Neutrophil (primary cell): Measurements from ENCODE around the gene SSR2.
A peak's percentile ranks its signal among the peaks of the same experiment; 100 is the strongest.

Experiments used
- H3K27ac ChIP-seq: fragments of 200-600 bp; sonication (generic); 2 replicates; pipeline ENCODE4 v1.5.1; 2016; ENCODE audit warnings: mild to moderate bottlenecking, moderate library complexity
- H3K27me3 ChIP-seq: fragments of 200-600 bp; sonication (generic); 2 replicates; pipeline ENCODE4 v1.6.0; 2016; ENCODE audit warnings: mild to moderate bottlenecking
- H3K36me3 ChIP-seq: fragments of 200-600 bp; sonication (generic); 2 replicates; pipeline ENCODE4 v1.5.1; 2017
- H3K4me1 ChIP-seq, 2 experiments: fragments of 200-600 bp in 1 of 2; sonication (generic) in 1 of 2; 1 replicate in 1 of 2; 2 replicates in 1 of 2; pipeline versions ENCODE4 v1.5.1 to v1.6.1; 2013 to 2016; ENCODE audit warnings: low read depth in 1 of 2, low read length in 1 of 2, mild to moderate bottlenecking in 1 of 2, moderate library complexity in 1 of 2; ENCODE audit not compliant: control insufficient read depth in 1 of 2, insufficient read depth in 1 of 2
- H3K4me3 ChIP-seq, 2 experiments: fragments of 200-600 bp in 1 of 2; sonication (generic) in 1 of 2; 1 replicate in 1 of 2; 2 replicates in 1 of 2; pipeline ENCODE4 v1.5.1; 2013 to 2016; ENCODE audit warnings: low read depth in 1 of 2, low read length in 1 of 2, mild to moderate bottlenecking in 1 of 2, moderate library complexity in 1 of 2
- H3K9me3 ChIP-seq: fragments of 200-600 bp; sonication (generic); 2 replicates; pipeline ENCODE4 v1.5.1; 2016
- TF ChIP-seq, protein P1 (sequence below): fragments of 200-600 bp; sonication (generic); IDR thresholded peaks from 2 replicates; pipeline ENCODE4 v1.5.1; 2016; ENCODE audit warnings: antibody characterized with exemption

SSR2 gene

DNA sequence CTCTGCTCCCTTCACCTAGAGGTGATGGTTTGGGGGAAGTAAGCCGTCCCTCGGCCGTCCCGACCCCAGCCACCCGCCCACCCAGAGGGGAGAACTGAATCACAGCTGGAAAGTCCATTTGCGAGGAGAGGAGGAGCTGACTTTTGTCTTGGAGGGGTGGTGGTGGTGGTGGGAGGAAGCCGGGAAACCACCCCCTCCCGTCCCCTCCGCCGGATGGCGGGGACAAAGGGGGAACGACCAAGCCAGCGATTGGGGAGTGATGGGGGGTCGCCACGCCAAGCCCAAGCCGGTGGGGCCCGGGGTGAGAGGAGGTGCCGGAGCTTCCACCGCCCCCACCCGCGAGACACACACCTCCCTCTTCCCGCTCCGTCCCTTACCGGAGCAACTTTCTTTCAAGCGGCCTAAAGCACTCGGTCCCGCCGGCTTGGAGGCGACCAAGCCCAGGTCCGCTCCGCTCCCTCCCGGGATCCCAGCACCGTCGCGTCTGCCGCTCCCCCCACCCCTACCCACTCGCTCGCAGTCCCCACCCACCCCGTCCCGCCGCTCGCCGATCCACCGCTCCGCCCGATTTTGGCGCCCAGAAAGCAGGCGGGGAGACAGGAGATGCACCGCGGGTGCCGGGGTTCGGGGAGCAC is 42.9 kb downstream of the SSR2 start:
- no peaks in the 10 kb centered on the region for H3K27me3 ChIP-seq
- H3K27ac ChIP-seq, result peak overlapping the region; percentile 97
- H3K9me3 ChIP-seq, result no peaks in the 10 kb centered on the region
- H3K4me3 ChIP-seq, result peak overlapping the region; percentile 81 to 84
- H3K36me3 ChIP-seq, result no peaks in the 10 kb centered on the region
- H3K4me1 ChIP-seq, result peaks cover 70 to 86% of the 10 kb centered on the region in 2 experiments
- TF ChIP-seq, protein P1, sequence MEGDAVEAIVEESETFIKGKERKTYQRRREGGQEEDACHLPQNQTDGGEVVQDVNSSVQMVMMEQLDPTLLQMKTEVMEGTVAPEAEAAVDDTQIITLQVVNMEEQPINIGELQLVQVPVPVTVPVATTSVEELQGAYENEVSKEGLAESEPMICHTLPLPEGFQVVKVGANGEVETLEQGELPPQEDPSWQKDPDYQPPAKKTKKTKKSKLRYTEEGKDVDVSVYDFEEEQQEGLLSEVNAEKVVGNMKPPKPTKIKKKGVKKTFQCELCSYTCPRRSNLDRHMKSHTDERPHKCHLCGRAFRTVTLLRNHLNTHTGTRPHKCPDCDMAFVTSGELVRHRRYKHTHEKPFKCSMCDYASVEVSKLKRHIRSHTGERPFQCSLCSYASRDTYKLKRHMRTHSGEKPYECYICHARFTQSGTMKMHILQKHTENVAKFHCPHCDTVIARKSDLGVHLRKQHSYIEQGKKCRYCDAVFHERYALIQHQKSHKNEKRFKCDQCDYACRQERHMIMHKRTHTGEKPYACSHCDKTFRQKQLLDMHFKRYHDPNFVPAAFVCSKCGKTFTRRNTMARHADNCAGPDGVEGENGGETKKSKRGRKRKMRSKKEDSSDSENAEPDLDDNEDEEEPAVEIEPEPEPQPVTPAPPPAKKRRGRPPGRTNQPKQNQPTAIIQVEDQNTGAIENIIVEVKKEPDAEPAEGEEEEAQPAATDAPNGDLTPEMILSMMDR, result no peak

DNA sequence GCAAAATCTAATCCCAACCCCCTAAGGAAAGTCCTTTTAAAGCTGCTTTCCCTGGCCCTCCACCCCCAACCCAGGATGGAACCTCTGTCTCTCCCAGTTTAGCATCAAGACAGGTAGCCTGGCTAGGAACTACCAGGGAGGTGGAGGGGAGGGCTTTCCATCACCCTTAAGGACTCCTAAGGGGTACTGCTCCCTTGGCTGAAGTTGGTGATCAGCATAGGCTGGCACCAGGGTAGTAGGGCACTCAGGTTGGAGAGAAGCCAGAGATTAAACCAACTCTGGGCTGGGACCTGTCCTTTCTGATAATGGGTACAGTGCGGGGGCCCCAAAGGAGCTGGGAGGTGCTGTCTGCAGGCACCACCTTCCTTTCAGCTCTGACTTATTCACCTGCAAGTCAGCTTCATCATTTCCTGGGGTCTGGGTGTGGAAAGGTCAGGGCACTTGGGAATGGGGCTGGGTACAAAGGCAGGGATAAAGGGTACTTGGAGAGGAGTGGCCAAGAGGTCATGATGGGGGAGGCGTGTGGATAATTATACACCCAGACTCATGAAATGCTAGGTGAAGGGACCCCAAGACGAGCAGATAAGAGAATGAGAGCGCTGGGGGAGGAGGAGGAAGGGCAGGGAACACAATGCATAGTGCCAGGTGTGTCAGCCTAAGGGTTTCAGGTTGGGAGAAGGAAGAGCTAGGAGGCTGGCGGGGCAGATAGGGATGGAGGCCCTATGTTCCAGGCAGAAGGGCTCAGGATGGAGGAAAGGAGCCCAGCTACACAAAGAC is 43.6 kb downstream of the SSR2 start:
- peaks cover 70 to 87% of the 10 kb centered on the region in 2 experiments for H3K4me1 ChIP-seq
- H3K27ac ChIP-seq, result peak overlapping the region; percentile 97
- no peaks in the 10 kb centered on the region for H3K27me3 ChIP-seq
- TF ChIP-seq, protein P1, result no peak
- H3K9me3 ChIP-seq, result no peaks in the 10 kb centered on the region
- peak overlapping the region; percentile 81 to 84 for H3K4me3 ChIP-seq
- H3K36me3 ChIP-seq, result no peaks in the 10 kb centered on the region

DNA sequence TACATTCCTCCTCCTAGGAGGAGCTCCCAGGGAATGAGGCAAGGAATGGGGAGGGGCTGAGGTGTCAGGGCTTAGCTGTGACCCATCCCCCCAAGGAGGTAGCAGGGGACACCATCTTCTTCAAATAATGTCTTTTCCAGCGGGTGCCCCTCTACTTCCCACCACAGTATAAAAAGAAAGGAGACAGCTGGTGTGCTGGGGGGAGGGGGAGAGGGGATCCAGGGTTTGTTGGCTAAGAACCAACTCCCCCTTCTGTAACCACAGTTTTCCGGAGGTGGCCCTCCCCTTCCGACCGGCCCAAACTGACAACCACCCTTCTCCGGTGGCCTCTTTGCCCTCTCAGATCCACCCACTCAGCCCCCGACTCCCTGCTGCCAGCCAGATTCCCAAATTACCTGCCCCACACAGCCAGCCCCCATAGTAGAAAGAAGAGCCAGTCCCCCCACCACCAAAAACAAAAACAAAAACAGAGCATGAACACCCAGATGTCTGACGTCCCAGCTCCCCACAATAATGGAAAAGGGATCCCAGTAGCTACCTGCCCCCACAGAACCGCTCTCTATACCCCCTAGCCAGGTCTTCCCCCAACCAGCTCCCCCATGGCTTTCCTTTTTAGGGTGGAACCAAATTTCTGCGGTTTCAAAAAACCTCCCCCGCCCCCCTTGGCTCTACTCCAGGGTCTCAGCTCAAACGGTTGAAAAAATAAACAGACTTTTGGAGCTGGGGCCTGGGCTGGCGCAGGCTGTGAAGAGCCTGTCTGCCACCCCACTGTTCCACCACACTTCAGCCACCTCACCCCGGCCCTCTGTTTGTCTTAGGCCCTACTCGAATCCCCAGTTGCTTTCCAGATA is 44.5 kb downstream of the SSR2 start:
- Histone ChIP-seq H3K36me3 (no peaks in the 10 kb centered on the region), H3K27me3 (no peaks in the 10 kb centered on the region)
- TF ChIP-seq, protein P1, result no peak

DNA sequence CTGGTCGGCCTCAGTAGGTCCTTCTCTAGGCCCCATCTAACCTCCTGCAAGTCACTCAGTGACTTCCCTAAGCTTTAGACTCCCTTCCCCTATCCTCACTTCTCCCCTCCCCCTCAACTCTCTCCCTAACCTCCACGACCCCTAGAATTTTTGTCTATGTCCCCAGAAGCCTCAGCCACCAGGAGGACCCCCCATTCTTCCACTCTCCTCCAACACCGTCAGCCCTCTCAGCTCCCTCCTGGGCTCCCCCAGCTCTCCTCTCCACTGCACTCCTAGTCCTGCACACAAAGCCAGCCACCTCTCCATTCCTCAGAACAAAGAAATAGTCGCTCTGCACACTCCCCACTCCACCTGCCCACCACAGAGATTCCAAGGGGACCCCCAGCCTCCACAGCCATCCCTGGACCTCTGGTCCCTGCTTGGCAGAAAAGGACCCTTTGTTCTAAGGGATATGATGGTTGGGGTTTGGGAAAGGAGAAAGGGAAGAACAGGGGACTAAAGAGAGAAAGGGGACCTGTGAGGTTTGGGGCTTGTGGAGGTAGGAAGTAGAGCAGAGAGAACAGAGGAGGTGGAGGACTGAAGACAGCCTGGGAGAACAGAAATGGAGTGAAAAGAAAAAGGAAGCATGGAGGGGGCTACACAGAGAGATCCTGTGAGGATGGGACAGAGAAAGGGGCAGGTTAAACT is 45.2 kb downstream of the SSR2 start:
- Histone ChIP-seq H3K4me3 (peak overlapping the region; percentile 81 to 84), H3K4me1 (peaks cover 70 to 87% of the 10 kb centered on the region in 2 experiments), H3K36me3 (no peaks in the 10 kb centered on the region), H3K27me3 (no peaks in the 10 kb centered on the region), H3K27ac (peak overlapping the region; percentile 97), H3K9me3 (no peaks in the 10 kb centered on the region)
- TF ChIP-seq, protein P1, result no peak

More for the DNA sequence above, 44.5 kb downstream of the SSR2 start:
- Histone ChIP-seq H3K9me3 (no peaks in the 10 kb centered on the region), H3K27ac (peak overlapping the region; percentile 97), H3K4me3 (peak overlapping the region; percentile 81 to 84), H3K4me1 (peaks cover 70 to 87% of the 10 kb centered on the region in 2 experiments)
